HEK293T (cell line): ENCODE data around the gene SGK2.
"Not testable (repeated sequence)": the region's sequence is repeated elsewhere in the genome, so short reads cannot be mapped to it uniquely, and the experiment has no call there.

Source experiments
- CTCF ChIA-PET: fragments of 350-600 bp; formaldehyde crosslinking; extraction: SDS; loops from one replicate; lab custom pipeline; 2021; ENCODE audit warnings: antibody characterized with exemption, inconsistent platforms; lab: Yijun Ruan, JAX
- POLR2A ChIA-PET: fragments of 350-600 bp; formaldehyde crosslinking; extraction: SDS; loops from one replicate; lab custom pipeline; 2020; ENCODE audit warnings: antibody characterized with exemption, inconsistent platforms; lab: Yijun Ruan, JAX
- DNase-seq: peaks from one replicate; pipeline ENCODE4 v3.0.0; 2012; ENCODE audit warnings: mixed read lengths; ENCODE audit errors: extremely low spot score
- BHLHE40 ChIP-seq: fragments of 450-650 bp; IDR thresholded peaks from 2 replicates; pipeline ENCODE4 v1.6.1; 2016; ENCODE audit warnings: mild to moderate bottlenecking, moderate library complexity, borderline replicate concordance
- ELF4 ChIP-seq: fragments of 450-650 bp; IDR thresholded peaks from 2 replicates; pipeline ENCODE4 v1.6.1; 2017; ENCODE audit warnings: antibody characterized with exemption
- FOXA1 ChIP-seq: fragments of 450-650 bp; IDR thresholded peaks from 2 replicates; pipeline ENCODE4 v1.6.1; 2016; ENCODE audit warnings: mild to moderate bottlenecking
- FOXK2 ChIP-seq: fragments of 450-650 bp; IDR thresholded peaks from 2 replicates; pipeline ENCODE4 v1.6.1; 2016; ENCODE audit warnings: mild to moderate bottlenecking
- FOXM1 ChIP-seq: fragments of 450-650 bp; IDR thresholded peaks from 2 replicates; pipeline ENCODE4 v1.6.1; 2017; ENCODE audit warnings: mild to moderate bottlenecking, borderline replicate concordance
- L3MBTL2 ChIP-seq: fragments of 450-650 bp; conservative IDR thresholded peaks from 2 replicates; pipeline ENCODE4 v1.6.1; 2016; ENCODE audit warnings: mild to moderate bottlenecking
- LEF1 ChIP-seq: fragments of 450-650 bp; IDR thresholded peaks from 2 replicates; pipeline ENCODE4 v1.6.1; 2017; ENCODE audit warnings: mild to moderate bottlenecking, borderline replicate concordance
- NFRKB ChIP-seq: fragments of 450-650 bp; IDR thresholded peaks from 2 replicates; pipeline ENCODE4 v1.6.1; 2016; ENCODE audit warnings: mild to moderate bottlenecking, moderate library complexity
- TARDBP ChIP-seq: fragments of 450-650 bp; IDR thresholded peaks from 2 replicates; pipeline ENCODE4 v1.6.1; 2016
- TF ChIP-seq, protein P1 (sequence below): fragments of 450-650 bp; IDR thresholded peaks from 2 replicates; pipeline ENCODE4 v1.6.1; 2016

Gene SGK2

DNA sequence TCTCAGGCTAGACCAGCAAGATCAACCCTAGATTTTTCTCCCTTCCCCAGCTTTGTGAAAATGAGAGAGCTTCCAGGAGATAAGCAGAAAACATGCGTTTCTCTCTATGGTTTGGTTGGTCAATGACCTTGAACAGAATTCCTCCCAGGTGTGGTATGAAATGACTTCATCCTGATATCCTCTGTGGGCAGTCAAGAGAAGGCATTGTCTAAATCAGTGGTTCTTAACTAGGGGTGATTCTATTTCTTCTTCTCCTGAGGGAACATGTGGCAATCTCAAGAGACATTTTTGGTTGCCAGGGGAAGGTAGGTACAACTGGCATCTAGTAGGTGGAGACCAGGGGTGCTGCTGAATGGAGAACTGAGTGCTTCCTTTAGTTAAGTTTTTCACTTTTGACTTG, 44.3 kb downstream of the SGK2 start:
- ChIA-PET POLR2A (no interaction called here), CTCF (interaction anchor here (0.9 kb wide), 1 partner anchor 103 kb away, joined by 3 read pairs; no protein-coding TSS in a partner anchor)
- no peak for DNase-seq
- TF ChIP-seq BHLHE40 (no peak), NFRKB (no peak)

DNA sequence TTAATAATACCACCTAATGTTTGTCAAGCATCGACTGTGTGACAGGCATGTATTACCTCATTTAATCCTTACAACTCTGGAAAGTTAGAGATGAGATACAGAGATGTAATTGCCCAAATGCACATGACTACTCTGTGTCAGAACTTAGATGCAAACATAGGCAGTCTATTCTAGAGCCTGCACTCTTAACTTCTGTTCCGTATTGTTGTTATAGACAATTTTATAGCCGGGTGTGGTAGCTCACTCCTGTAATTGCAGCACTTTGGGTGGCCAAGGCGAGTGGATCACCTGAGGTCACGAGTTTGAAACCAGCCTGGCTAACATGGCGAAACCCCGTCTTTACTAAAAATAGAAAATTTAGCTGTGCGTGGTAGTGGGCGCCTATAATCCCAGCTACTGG, 46.9 kb downstream of the SGK2 start:
- TF ChIP-seq FOXK2 (no peak), ELF4 (no peak), LEF1 (no peak), L3MBTL2 (no peak), FOXA1 (no peak)
- TF ChIP-seq, protein P1, sequence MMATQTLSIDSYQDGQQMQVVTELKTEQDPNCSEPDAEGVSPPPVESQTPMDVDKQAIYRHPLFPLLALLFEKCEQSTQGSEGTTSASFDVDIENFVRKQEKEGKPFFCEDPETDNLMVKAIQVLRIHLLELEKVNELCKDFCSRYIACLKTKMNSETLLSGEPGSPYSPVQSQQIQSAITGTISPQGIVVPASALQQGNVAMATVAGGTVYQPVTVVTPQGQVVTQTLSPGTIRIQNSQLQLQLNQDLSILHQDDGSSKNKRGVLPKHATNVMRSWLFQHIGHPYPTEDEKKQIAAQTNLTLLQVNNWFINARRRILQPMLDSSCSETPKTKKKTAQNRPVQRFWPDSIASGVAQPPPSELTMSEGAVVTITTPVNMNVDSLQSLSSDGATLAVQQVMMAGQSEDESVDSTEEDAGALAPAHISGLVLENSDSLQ, result no peak
- CTCF ChIA-PET, result no interaction called here
- no peak for DNase-seq
- POLR2A ChIA-PET, result no interaction called here

DNA sequence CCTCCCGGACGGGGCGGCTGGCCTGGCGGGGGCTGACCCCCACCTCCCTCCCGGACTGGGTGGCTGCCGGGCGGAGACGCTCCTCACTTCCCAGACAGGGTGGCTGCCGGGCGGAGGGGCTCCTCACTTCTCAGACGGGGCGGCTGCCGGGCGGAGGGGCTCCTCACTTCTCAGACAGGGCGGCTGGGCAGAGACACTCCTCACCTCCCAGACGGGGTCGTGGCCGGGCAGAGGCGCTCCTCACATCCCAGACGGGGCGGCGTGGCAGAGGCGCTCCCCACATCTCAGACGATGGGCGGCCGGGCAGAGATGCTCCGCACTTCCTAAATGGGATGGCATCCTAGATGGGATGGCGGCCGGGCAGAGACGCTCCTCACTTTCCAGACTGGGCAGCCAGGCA, 48.5 kb downstream of the SGK2 start:
- CTCF ChIA-PET, DNase-seq, POLR2A ChIA-PET: not testable (repeated sequence)

DNA sequence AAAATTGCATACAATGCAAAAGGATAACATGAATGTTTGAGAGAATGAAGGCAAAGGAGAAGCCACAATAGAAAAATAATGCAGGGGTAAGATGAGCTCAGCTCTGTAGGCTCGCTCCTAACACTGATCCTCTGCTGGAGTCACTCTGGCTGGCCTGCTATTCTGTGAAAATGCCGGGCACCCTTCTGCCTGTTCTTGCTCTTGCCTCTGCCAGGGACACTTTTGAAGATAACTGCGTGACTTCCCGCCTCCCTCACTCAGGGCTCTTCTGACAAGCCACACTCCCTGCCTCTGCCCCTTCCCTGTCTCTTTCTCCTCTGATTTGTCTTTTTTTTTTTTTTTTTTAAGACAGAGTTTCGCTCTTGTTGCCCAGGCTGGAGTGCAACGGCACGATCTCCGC, 72.8 kb downstream of the SGK2 start:
- TF ChIP-seq TARDBP, result no peak
- no peak for TF ChIP-seq FOXM1
- ChIA-PET CTCF (interaction anchor here (0.5 kb wide), 1 partner anchor 17 kb away, joined by 3 read pairs; no protein-coding TSS in a partner anchor), POLR2A (no interaction called here)
- DNase-seq, result no peak
